ENCODE measurements around the gene POLQ.

DNA sequence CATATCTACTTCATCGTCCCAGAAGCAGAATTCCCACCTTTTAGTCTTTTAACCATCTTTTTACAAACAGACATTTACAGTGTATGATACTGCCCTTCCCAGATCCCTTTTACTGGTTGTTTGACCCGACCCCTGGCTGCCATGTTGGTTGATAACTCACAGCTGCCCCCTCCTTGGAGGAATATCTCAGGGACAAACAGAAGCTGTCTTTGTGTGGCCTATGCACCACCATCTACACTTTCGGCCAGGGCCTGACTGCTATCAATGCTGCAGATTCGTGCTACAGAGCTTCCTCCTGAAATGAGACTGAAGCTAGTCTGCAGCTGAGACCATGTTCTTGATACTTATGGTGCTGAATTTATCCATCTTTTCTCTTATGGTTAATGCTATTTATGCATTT, 6.6 kb upstream of the POLQ start:
- TF ChIP-seq POLR2A (IDR thresholded peaks at IDR 0.05; ENCODE audit: low read depth, low read length), result no peak
- no peak for TF ChIP-seq TAF1 (IDR thresholded peaks at IDR 0.05; ENCODE audit: low read depth, low read length)

Measured in GM12891 (cell line).